CD14-positive monocyte (primary cell): Measurements from ENCODE around the gene KRTAP16-1. TPM values are rescaled to one million over a fixed set of nuclear protein-coding genes. Genes with fewer than 3 reads are reported as not detected.

Experiments used
- DNase-seq, 3 donors: peaks; one replicate each; pipeline ENCODE4 v3.0.0-alpha.2; 2011 to 2022
- H2AFZ ChIP-seq: 2 replicates; pipeline ENCODE4 v1.6.0; 2012; ENCODE audit warnings: mild to moderate bottlenecking, low read depth, low read length, inconsistent platforms; ENCODE audit not compliant: insufficient read depth, poor library complexity, severe bottlenecking
- H3K27ac ChIP-seq, 2 donors: 1 replicate in 1 of 2; 2 replicates in 1 of 2; pipeline ENCODE4 v1.5.1; 2012 to 2013; ENCODE audit warnings: low read length in 2 of 2, control low read depth in 1 of 2, inconsistent platforms in 1 of 2, low read depth in 1 of 2, mild to moderate bottlenecking in 1 of 2
- H3K27me3 ChIP-seq, 2 donors: one replicate each; pipeline versions ENCODE4 v1.6.0 to v1.6.1; 2011 to 2013; ENCODE audit warnings: low read length in 2 of 2; ENCODE audit not compliant: control insufficient read depth in 2 of 2, insufficient read depth in 2 of 2
- H3K36me3 ChIP-seq, 2 donors: replicated peaks in 1 of 2; 1 replicate in 1 of 2; 2 replicates in 1 of 2; pipeline versions ENCODE4 v1.5.1 to v1.6.1; 2012 to 2013; ENCODE audit warnings: low read length in 2 of 2, control low read depth in 1 of 2, inconsistent platforms in 1 of 2, mild to moderate bottlenecking in 1 of 2; ENCODE audit not compliant: insufficient read depth in 2 of 2, control insufficient read depth in 1 of 2
- H3K4me1 ChIP-seq, 2 donors: 1 replicate in 1 of 2; 2 replicates in 1 of 2; pipeline versions ENCODE4 v1.5.1 to v1.6.1; 2012 to 2013; ENCODE audit warnings: low read length in 2 of 2, control low read depth in 1 of 2, inconsistent platforms in 1 of 2, mild to moderate bottlenecking in 1 of 2, moderate library complexity in 1 of 2; ENCODE audit not compliant: insufficient read depth in 2 of 2, control insufficient read depth in 1 of 2
- H3K4me2 ChIP-seq: replicated peaks from 2 replicates; pipeline ENCODE3; 2012; ENCODE audit warnings: low read length, moderate library complexity, mild to moderate bottlenecking; ENCODE audit not compliant: poor library complexity, severe bottlenecking; ENCODE audit errors: extremely low read depth
- H3K4me3 ChIP-seq, 3 experiments: fragments of 200-600 bp in 1 of 3; sonication (generic) in 1 of 3; replicated peaks in 1 of 3; 1 replicate in 2 of 3; 2 replicates in 1 of 3; pipeline ENCODE4 v1.5.1; 2011 to 2013; ENCODE audit warnings: low read length in 3 of 3, mild to moderate bottlenecking in 3 of 3, control low read depth in 2 of 3, low read depth in 2 of 3, inconsistent platforms in 1 of 3, moderate library complexity in 1 of 3
- H3K79me2 ChIP-seq: 2 replicates; pipeline ENCODE4 v1.6.0; 2012; ENCODE audit warnings: mild to moderate bottlenecking, control low read depth, inconsistent platforms, low read length, moderate library complexity; ENCODE audit not compliant: insufficient read depth
- H3K9ac ChIP-seq: 2 replicates; pipeline ENCODE4 v1.6.0; 2017; ENCODE audit warnings: low read length, mild to moderate bottlenecking; ENCODE audit not compliant: insufficient read depth, poor library complexity, severe bottlenecking
- H3K9me3 ChIP-seq, 2 donors: replicated peaks in 1 of 2; 1 replicate in 1 of 2; 2 replicates in 1 of 2; pipeline versions ENCODE4 v1.5.1 to v1.6.1; 2012 to 2013; ENCODE audit warnings: low read length in 2 of 2, control low read depth in 1 of 2; ENCODE audit not compliant: control insufficient read depth in 1 of 2, insufficient read depth in 1 of 2
- H4K20me1 ChIP-seq: 2 replicates; pipeline ENCODE4 v1.6.0; 2012; ENCODE audit warnings: mild to moderate bottlenecking, low read length, control low read depth, moderate library complexity; ENCODE audit not compliant: insufficient read depth
- H3K27ac Mint-ChIP-seq, 7 donors: one replicate each; pipeline ENCODE4 v1.8.0; 2020; ENCODE audit warnings: mild to moderate bottlenecking in 7 of 7, mixed read lengths in 7 of 7, moderate library complexity in 6 of 7, inconsistent platforms in 2 of 7
- H3K27me3 Mint-ChIP-seq, 3 donors: one replicate each; pipeline ENCODE4 v1.8.0; 2021 to 2022; ENCODE audit warnings: low read depth in 3 of 3, mild to moderate bottlenecking in 3 of 3, mixed read lengths in 3 of 3, moderate library complexity in 3 of 3, inconsistent platforms in 1 of 3
- H3K36me3 Mint-ChIP-seq, 2 donors: one replicate each; pipeline ENCODE4 v1.8.0; 2020; ENCODE audit warnings: mixed read lengths in 2 of 2, inconsistent platforms in 1 of 2, mild to moderate bottlenecking in 1 of 2
- H3K4me1 Mint-ChIP-seq: one replicate; pipeline ENCODE4 v1.8.0; 2020; ENCODE audit warnings: mild to moderate bottlenecking, mixed read lengths
- H3K4me3 Mint-ChIP-seq, 2 donors: one replicate each; pipeline ENCODE4 v1.8.0; 2020; ENCODE audit warnings: mild to moderate bottlenecking in 2 of 2, mixed read lengths in 2 of 2, moderate library complexity in 1 of 2
- H3K9me3 Mint-ChIP-seq, 7 donors: one replicate each; pipeline ENCODE4 v1.8.0; 2020 to 2022; ENCODE audit warnings: mixed read lengths in 7 of 7, mild to moderate bottlenecking in 6 of 7, moderate library complexity in 6 of 7, inconsistent platforms in 2 of 7
- WGBS: methylation state at CpG from one replicate; pipeline ENCODE4 v1.1.5; 2013; ENCODE audit warnings: missing lambda C conversion rate; ENCODE audit not compliant: insufficient coverage; 5-methylcytosine and 5-hydroxymethylcytosine counted together
- intact Hi-C, 2 donors: fragments of 100-400 bp; cut with micrococcal nuclease; formaldehyde crosslinking; loops; one replicate each; pipeline versions ENCODE4 v1.15.0 to v1.15.1; 2023
- polyA plus RNA-seq, 3 donors: library from polyadenylated mRNA; depleted of rRNA in 1 of 3; unstranded in 2 of 3; stranded (reverse) in 1 of 3; fragments of 300-500 nt in 2 of 3; fragments of >200 nt in 1 of 3; fragmentation: Illumina TruSeq in 2 of 3; gene quantifications; 1 replicate in 2 of 3; 2 replicates in 1 of 3; pipeline ENCODE4 v1.2.3, GENCODE V29; 2012 to 2021
- TF ChIP-seq, protein P1 (sequence below): fragments of 200-600 bp; IDR thresholded peaks from one replicate; pipeline ENCODE4 v1.8.0; 2022; ENCODE audit warnings: antibody characterized with exemption, mild to moderate bottlenecking

Gene KRTAP16-1
- polyA plus RNA-seq, 3 donors = not detected

DNA sequence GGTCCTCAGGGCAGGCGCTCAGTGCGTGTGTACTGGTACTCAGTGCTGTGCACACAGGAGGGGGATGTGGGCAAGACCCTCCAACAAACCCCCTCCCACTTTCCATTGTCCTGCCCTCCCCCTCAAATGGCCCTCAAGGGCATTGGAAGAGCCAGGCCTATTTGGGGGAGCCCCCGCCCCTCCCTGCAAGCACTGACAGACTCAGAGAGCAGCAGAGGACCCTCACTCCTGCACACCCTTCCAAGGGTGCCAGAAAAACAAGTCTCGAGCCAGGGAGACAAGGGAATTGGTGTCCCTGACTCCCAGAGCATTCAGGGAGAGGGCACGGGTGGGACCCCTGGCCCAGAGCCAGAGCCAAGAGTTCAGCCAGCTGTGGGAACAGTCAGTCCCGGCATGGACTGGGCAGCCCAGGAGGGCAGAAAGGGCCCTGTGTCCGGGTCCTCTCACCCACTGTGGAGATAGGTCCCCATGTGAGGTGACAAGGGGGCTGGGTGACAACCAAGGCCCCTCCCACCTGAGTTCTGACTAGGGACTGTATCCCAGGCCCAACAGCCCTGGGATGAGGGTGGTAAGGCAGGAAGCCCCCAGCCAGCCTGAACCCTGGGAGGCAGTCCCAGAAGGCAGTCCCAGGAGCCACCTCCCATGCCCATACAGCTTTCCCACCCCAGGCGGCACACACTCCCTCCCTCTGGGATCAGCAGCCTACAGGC lies 18.5 kb upstream of the KRTAP16-1 start:
- H3K36me3 ChIP-seq = no peaks in the 10 kb centered on the region
- H3K79me2 ChIP-seq = no peaks in the 10 kb centered on the region
- TF ChIP-seq, protein P1, sequence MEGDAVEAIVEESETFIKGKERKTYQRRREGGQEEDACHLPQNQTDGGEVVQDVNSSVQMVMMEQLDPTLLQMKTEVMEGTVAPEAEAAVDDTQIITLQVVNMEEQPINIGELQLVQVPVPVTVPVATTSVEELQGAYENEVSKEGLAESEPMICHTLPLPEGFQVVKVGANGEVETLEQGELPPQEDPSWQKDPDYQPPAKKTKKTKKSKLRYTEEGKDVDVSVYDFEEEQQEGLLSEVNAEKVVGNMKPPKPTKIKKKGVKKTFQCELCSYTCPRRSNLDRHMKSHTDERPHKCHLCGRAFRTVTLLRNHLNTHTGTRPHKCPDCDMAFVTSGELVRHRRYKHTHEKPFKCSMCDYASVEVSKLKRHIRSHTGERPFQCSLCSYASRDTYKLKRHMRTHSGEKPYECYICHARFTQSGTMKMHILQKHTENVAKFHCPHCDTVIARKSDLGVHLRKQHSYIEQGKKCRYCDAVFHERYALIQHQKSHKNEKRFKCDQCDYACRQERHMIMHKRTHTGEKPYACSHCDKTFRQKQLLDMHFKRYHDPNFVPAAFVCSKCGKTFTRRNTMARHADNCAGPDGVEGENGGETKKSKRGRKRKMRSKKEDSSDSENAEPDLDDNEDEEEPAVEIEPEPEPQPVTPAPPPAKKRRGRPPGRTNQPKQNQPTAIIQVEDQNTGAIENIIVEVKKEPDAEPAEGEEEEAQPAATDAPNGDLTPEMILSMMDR = no peak
- H3K27ac ChIP-seq = no peak overlapping the region
- H3K4me1 Mint-ChIP-seq = peaks cover 10% of the 10 kb centered on the region
- no peaks in the 10 kb centered on the region for H3K9me3 Mint-ChIP-seq
- no peak for DNase-seq
- no peak overlapping the region for H3K4me3 Mint-ChIP-seq
- H4K20me1 ChIP-seq = no peaks in the 10 kb centered on the region
- H3K9ac ChIP-seq = peak overlapping the region; percentile 25
- H3K36me3 Mint-ChIP-seq = no peaks in the 10 kb centered on the region
- H3K9me3 ChIP-seq = no peaks in the 10 kb centered on the region
- WGBS = 87% methylated on average over 6 of the region's 8 CpGs
- peak overlapping the region; percentile 5 for H2AFZ ChIP-seq
- H3K27me3 ChIP-seq = no peaks in the 10 kb centered on the region
- no peak overlapping the region for H3K4me3 ChIP-seq
- no peak overlapping the region for H3K4me2 ChIP-seq
- intact Hi-C loops = loop anchor here in 1 of 2 donors (10.0 kb wide), 1 partner anchor 423 kb away; no protein-coding TSS in a partner anchor
- peaks cover 0 to 3% (median 2%) of the 10 kb centered on the region in 3 donors for H3K27me3 Mint-ChIP-seq
- peaks cover 0 to 7% of the 10 kb centered on the region in 2 donors for H3K4me1 ChIP-seq
- peak overlapping the region in 2 of 7 donors; percentile 65 to 77 for H3K27ac Mint-ChIP-seq

DNA sequence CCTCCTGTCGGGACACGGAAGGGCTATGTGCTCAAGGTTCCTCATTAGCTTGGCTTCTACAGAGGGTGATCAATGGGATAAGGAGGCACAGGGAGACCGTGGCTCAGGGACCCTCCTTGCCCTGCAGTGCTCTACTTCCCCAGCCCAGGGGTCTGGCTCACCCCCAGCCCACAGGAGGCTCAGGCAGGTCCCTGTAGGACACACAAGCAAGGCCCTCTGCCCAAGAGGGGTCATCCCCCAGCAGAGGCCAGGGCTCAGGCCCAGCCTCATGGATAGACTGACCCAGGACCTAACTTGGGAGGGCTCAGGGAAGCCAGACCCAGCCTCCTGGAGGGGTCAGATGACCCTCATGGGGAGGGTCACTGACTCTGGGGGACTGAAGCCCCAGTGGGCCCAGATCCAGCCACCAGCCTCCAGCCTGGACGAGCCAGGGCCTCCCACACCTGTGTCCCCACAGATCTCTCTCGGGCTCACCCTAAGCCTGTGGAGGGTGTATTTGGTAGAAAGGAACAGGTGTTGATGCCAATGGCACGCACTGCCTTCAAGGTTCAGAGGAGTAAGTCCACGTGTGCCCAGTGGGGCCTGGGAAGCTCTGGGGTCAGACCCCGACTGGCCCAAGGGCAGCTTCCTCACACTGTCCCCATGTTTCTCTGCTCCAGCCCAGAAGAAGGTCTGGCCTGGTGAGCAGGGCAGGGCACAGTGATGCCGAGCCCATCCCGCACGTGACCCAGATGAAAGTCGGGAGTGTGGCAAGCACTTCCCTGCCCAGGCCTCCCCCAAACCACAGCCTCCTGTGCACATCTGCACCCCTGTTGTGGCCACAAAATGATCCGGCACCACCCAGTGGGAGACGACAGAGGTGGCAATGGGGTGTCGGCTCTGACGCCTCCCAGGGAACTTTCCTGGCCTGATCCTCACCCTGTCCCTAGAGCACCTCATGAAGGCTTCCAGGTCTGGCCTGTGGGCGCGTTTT lies 17.4 kb upstream of the KRTAP16-1 start:
- H3K27me3 ChIP-seq = no peaks in the 10 kb centered on the region
- H3K27ac ChIP-seq = no peak overlapping the region
- peak overlapping the region; percentile 5 for H2AFZ ChIP-seq
- H3K9ac ChIP-seq = peak overlapping the region; percentile 25
- H3K27ac Mint-ChIP-seq = peak overlapping the region in 1 of 7 donors; percentile 30
- TF ChIP-seq, protein P1 = no peak
- no peaks in the 10 kb centered on the region for H3K36me3 ChIP-seq
- H3K27me3 Mint-ChIP-seq = peaks cover 0 to 3% (median 0%) of the 10 kb centered on the region in 3 donors
- no peaks in the 10 kb centered on the region for H3K9me3 Mint-ChIP-seq
- no peak overlapping the region for H3K4me3 Mint-ChIP-seq
- H3K79me2 ChIP-seq = no peaks in the 10 kb centered on the region
- peaks cover 0 to 7% of the 10 kb centered on the region in 2 donors for H3K4me1 ChIP-seq
- H3K4me1 Mint-ChIP-seq = peaks cover 10% of the 10 kb centered on the region
- H3K36me3 Mint-ChIP-seq = no peaks in the 10 kb centered on the region
- no peak overlapping the region for H3K4me2 ChIP-seq
- intact Hi-C loops = loop anchor here in 1 of 2 donors (10.0 kb wide), 1 partner anchor 422 kb away; no protein-coding TSS in a partner anchor
- no peaks in the 10 kb centered on the region for H3K9me3 ChIP-seq
- no peaks in the 10 kb centered on the region for H4K20me1 ChIP-seq
- no peak overlapping the region for H3K4me3 ChIP-seq
- DNase-seq = no peak
- WGBS = 46% methylated on average over 14 of the region's 18 CpGs
